ENCODE results near the gene CDH18.

The CDH18 gene

DNA sequence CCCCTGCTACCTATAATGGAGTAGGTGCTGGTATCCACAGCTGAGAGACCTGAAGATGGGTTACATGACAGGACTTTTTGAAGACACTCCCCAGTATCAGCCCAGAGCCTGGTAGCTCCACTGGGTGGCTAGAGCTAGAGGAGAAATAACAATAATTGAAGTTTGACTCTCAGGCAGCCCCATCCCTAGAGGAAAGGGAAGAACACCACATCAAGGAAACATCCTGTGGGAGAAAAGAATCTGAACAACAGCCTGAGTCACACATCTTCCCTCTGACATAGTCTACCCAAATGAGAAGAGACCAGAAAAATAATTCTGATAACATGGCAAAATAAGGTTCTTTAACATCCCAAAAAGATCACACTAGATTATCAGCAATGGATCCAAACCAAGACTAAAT, 432.1 kb downstream of the CDH18 start:
- TF ChIP-seq, protein P1, sequence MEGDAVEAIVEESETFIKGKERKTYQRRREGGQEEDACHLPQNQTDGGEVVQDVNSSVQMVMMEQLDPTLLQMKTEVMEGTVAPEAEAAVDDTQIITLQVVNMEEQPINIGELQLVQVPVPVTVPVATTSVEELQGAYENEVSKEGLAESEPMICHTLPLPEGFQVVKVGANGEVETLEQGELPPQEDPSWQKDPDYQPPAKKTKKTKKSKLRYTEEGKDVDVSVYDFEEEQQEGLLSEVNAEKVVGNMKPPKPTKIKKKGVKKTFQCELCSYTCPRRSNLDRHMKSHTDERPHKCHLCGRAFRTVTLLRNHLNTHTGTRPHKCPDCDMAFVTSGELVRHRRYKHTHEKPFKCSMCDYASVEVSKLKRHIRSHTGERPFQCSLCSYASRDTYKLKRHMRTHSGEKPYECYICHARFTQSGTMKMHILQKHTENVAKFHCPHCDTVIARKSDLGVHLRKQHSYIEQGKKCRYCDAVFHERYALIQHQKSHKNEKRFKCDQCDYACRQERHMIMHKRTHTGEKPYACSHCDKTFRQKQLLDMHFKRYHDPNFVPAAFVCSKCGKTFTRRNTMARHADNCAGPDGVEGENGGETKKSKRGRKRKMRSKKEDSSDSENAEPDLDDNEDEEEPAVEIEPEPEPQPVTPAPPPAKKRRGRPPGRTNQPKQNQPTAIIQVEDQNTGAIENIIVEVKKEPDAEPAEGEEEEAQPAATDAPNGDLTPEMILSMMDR (IDR thresholded peaks at IDR 0.05; ENCODE audit: unreplicated experiment in 3 of 3): no peak
- no peaks in the 10 kb centered on the region for H3K27me3 Mint-ChIP-seq (ENCODE audit: low read depth)
- peaks cover 8% of the 10 kb centered on the region for H3K9me3 Mint-ChIP-seq
- no peaks in the 10 kb centered on the region for H3K36me3 Mint-ChIP-seq (ENCODE audit: low read depth)
- no peaks in the 10 kb centered on the region for H3K4me1 Mint-ChIP-seq
- no peak overlapping the region for H3K27ac Mint-ChIP-seq
- H3K4me3 Mint-ChIP-seq: no peak overlapping the region

DNA sequence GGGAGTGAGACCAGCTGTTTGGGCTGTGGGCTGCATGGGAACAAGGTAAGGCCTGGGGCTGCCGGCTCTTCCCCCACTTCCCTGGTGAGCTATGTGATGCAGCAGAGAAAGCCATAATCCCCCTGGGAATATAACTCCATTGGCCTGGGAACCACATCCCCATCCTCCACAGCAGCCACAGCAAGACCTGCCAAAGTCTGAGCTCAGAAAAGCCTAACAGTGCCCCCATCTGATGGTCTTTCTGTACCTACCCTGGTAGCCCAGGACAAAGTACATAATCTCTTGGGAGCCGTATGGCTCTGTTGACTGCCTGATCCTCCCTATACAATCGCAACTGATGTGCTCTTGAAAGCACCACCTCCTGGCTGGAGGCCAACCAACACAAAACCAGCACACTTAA, 432.6 kb downstream of the CDH18 start:
- Mint-ChIP-seq H3K27me3 (ENCODE audit: low read depth) (no peaks in the 10 kb centered on the region), H3K4me3 (no peak overlapping the region)

DNA sequence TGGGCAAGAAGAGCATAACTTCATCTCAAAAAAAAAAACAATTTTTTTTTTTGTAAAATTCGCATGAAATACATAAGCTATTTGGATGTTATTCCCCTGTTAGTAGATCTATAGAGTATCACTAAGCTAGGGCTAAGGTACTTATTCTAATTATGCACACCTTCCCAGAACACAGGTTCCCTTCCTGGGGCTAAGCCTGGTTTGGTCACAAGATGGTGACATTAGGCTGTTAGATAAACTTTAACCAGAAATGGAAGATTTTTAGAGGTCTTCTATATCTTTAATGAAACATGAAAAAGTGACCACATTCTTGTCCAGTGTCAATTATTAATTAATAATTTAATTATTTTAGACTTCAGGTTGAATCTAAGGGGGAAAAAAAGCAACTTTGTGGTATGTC, 433.5 kb downstream of the CDH18 start:
- H3K36me3 Mint-ChIP-seq (ENCODE audit: low read depth): no peaks in the 10 kb centered on the region
- peaks cover 6% of the 10 kb centered on the region for H3K9me3 Mint-ChIP-seq
- H3K27me3 Mint-ChIP-seq (ENCODE audit: low read depth): no peaks in the 10 kb centered on the region
- H3K27ac Mint-ChIP-seq: no peak overlapping the region
- no peak overlapping the region for H3K4me3 Mint-ChIP-seq
- TF ChIP-seq, protein P1 (IDR thresholded peaks at IDR 0.05; ENCODE audit: unreplicated experiment in 3 of 3): no peak
- no peaks in the 10 kb centered on the region for H3K4me1 Mint-ChIP-seq

More for the DNA sequence above, 432.6 kb downstream of the CDH18 start:
- peaks cover 5% of the 10 kb centered on the region for H3K9me3 Mint-ChIP-seq
- no peak overlapping the region for H3K27ac Mint-ChIP-seq
- TF ChIP-seq, protein P1 (IDR thresholded peaks at IDR 0.05; ENCODE audit: unreplicated experiment in 3 of 3): no peak
- no peaks in the 10 kb centered on the region for H3K36me3 Mint-ChIP-seq (ENCODE audit: low read depth)
- H3K4me1 Mint-ChIP-seq: no peaks in the 10 kb centered on the region

DNA sequence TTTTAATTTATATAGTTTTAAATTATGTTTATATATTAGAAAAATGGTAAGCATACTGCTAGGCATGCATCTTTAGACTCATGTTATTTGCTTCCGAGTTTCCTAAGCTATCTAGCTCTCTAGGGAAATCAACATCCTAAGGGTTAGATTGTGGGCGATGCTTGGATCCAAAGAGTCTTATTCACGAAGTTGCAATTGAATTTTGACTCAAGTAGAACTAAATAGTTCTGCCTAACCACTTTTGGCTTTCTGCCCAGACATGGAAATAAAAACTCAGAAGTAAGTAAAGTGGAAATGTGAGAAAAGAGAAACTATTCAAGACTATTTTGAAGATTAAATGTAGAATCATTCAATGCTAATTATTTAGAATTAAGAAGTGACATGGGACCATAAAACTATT, 440.4 kb downstream of the CDH18 start:
- H3K27ac Mint-ChIP-seq: no peak overlapping the region
- TF ChIP-seq, protein P1 (IDR thresholded peaks at IDR 0.05; ENCODE audit: unreplicated experiment in 3 of 3): no peak
- H3K36me3 Mint-ChIP-seq (ENCODE audit: low read depth): no peaks in the 10 kb centered on the region
- H3K27me3 Mint-ChIP-seq (ENCODE audit: low read depth): no peaks in the 10 kb centered on the region
- H3K4me3 Mint-ChIP-seq: no peak overlapping the region
- peaks cover 2% of the 10 kb centered on the region for H3K9me3 Mint-ChIP-seq
- peaks cover 20% of the 10 kb centered on the region for H3K4me1 Mint-ChIP-seq

DNA sequence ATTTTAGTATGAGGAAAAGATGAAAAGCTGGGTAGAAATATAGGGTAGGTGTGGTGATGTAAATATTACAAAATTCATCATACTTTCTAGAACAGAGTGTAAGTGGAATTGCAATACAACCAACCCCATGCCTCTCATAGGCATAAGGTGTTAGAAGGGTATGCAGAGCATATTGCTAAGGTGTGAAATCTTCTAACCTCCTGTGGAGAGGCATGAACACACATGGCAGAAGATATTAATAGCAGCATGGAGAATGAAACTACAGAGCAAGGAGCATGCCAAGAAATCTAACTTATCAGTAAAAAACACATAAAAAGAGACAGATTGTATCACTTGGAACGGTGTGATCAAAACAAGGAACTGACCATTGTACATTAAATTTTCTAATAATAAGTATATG, 441.5 kb downstream of the CDH18 start:
- Mint-ChIP-seq H3K9me3 (peaks cover 5% of the 10 kb centered on the region), H3K27me3 (ENCODE audit: low read depth) (no peaks in the 10 kb centered on the region), H3K4me1 (peaks cover 20% of the 10 kb centered on the region), H3K36me3 (ENCODE audit: low read depth) (no peaks in the 10 kb centered on the region), H3K4me3 (no peak overlapping the region), H3K27ac (no peak overlapping the region)
- TF ChIP-seq, protein P1 (IDR thresholded peaks at IDR 0.05; ENCODE audit: unreplicated experiment in 3 of 3): no peak

DNA sequence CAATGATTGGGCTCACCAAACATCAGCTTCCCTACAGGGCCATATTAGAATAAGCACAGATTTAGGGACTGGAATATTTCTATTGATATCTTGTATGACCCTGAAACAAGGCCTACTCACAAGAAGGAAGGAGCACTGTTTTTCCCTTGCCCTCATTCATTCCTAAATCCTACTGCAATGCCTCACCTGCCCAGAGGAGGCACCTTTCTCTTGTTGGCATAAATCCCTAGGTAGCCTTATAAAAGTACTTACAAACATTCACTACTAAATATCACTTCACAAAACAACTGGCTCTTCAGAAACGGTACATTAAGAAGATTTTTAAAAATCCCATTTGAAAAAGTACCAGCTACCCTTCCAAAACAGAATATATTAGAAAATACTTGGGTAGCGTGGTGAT, 449.4 kb downstream of the CDH18 start:
- no peaks in the 10 kb centered on the region for H3K36me3 Mint-ChIP-seq (ENCODE audit: low read depth)
- H3K27ac Mint-ChIP-seq: no peak overlapping the region
- no peak overlapping the region for H3K4me3 Mint-ChIP-seq
- peaks cover 6% of the 10 kb centered on the region for H3K9me3 Mint-ChIP-seq
- H3K4me1 Mint-ChIP-seq: no peaks in the 10 kb centered on the region
- TF ChIP-seq, protein P1 (IDR thresholded peaks at IDR 0.05; ENCODE audit: unreplicated experiment in 3 of 3): no peak
- no peaks in the 10 kb centered on the region for H3K27me3 Mint-ChIP-seq (ENCODE audit: low read depth)

Measured in nephron (organoid).